ENCODE measurements around the gene RHBDL3. TPM values are rescaled to one million over a fixed set of nuclear protein-coding genes. Genes with fewer than 3 reads are reported as not detected.

RHBDL3 gene
- total RNA-seq (under 1 TPM in 2 of 5 experiments, not detected in 3; 0.07 to 0.39 TPM), polyA plus RNA-seq (not detected), total RNA-seq (not detected)

GRCh38 chr17:32265192-32265923, at the start of gene RHBDL3:
TSS of gene RHBDL3 (plus strand) at chr17:32265832. CDS start at chr17:32266190, 358 bp downstream.
- Histone ChIP-seq H3K27ac (ENCODE audit: low read depth, low read length) (no peak within 1 kb of the TSS), H3K27me3 (ENCODE audit: control insufficient read depth in 2 of 2, insufficient read depth in 2 of 2, low read length in 2 of 2) (peaks cover 6 to 14% of the 10 kb centered on the region in 2 donors), H3K36me3 (ENCODE audit: control insufficient read depth in 2 of 3, insufficient read depth in 3 of 3, low read length in 3 of 3) (no peaks in the 10 kb centered on the region), H3K4me3 (ENCODE audit: low read length) (peak within 1 kb of the TSS; percentile 56), H3K4me1 (ENCODE audit: control insufficient read depth in 2 of 2, insufficient read depth in 2 of 2, low read length in 2 of 2) (peaks cover 7 to 10% of the 10 kb centered on the region in 2 donors), H3K9me3 (ENCODE audit: control insufficient read depth in 2 of 3, low read length in 3 of 3) (no peaks in the 10 kb centered on the region)
- Mint-ChIP-seq H3K4me1 (peaks cover 8 to 30% (median 19%) of the 10 kb centered on the region in 7 donors), H3K27ac (peak within 1 kb of the TSS in 2 of 9 donors; percentile 18 to 56), H3K27me3 (peaks cover 43 to 83% (median 59%) of the 10 kb centered on the region in 5 donors), H3K9me3 (peaks cover 0 to 3% (median 0%) of the 10 kb centered on the region in 11 donors), H3K4me3 (peak within 1 kb of the TSS; percentile 62 to 88 (median 80)), H3K36me3 (peaks cover 0 to 1% (median 0%) of the 10 kb centered on the region in 5 donors)
- peak; percentile 65 for ATAC-seq
- ChIA-PET CTCF (no interaction called here), POLR2A (no interaction called here)
- intact Hi-C loops (cut with micrococcal nuclease): loop anchor here in 1 of 2 donors (5.0 kb wide), 1 partner anchor 52 kb away; no protein-coding TSS in a partner anchor
- peak in 3 of 9 donors; percentile 16 to 36 (median 20) for DNase-seq

GRCh38 chr17:32222621-32223020, 43.0 kb upstream of the RHBDL3 start:
- CTCF ChIA-PET: interaction anchor here (0.6 to 0.7 kb wide), 2 partner anchors 395 to 654 kb away, joined by 3 read pairs; partner anchors contain the start of gene MYO1D
- Mint-ChIP-seq H3K27ac (no peak overlapping the region), H3K36me3 (peaks cover 0 to 19% (median 14%) of the 10 kb centered on the region in 5 donors), H3K27me3 (no peaks in the 10 kb centered on the region), H3K9me3 (no peaks in the 10 kb centered on the region), H3K4me1 (peaks cover 0 to 10% (median 0%) of the 10 kb centered on the region in 7 donors), H3K4me3 (no peak overlapping the region)
- Histone ChIP-seq H3K4me3 (ENCODE audit: low read length) (no peak overlapping the region), H3K4me1 (ENCODE audit: control insufficient read depth in 2 of 2, insufficient read depth in 2 of 2, low read length in 2 of 2) (no peaks in the 10 kb centered on the region), H3K36me3 (ENCODE audit: control insufficient read depth in 2 of 3, insufficient read depth in 3 of 3, low read length in 3 of 3) (peaks cover 0 to 7% (median 0%) of the 10 kb centered on the region in 3 experiments), H3K9me3 (ENCODE audit: control insufficient read depth in 2 of 3, low read length in 3 of 3) (no peaks in the 10 kb centered on the region), H3K27ac (ENCODE audit: low read depth, low read length) (no peak overlapping the region), H3K27me3 (ENCODE audit: control insufficient read depth in 2 of 2, insufficient read depth in 2 of 2, low read length in 2 of 2) (no peaks in the 10 kb centered on the region)
- ATAC-seq (no peak), DNase-seq (no peak)
- intact Hi-C loops (cut with micrococcal nuclease): no loop called here
- POLR2A ChIA-PET: no interaction called here

- CTCF ChIA-PET: no interaction called here
Observed at GRCh38 chr17:32223703-32224102, 41.9 kb upstream of the RHBDL3 start.

GRCh38 chr17:32226886-32227285, 38.7 kb upstream of the RHBDL3 start:
- no peak overlapping the region for H3K27ac Mint-ChIP-seq
- CTCF ChIA-PET: no interaction called here
- intact Hi-C loops (cut with micrococcal nuclease): no loop called here

More at GRCh38 chr17:32223703-32224102, 41.9 kb upstream of the RHBDL3 start:
- no peak overlapping the region for H3K27ac ChIP-seq (ENCODE audit: low read depth, low read length)
- DNase-seq (no peak), ATAC-seq (no peak)
- H3K9me3 ChIP-seq (ENCODE audit: control insufficient read depth in 2 of 3, low read length in 3 of 3): no peaks in the 10 kb centered on the region
- no peaks in the 10 kb centered on the region for H3K27me3 ChIP-seq (ENCODE audit: control insufficient read depth in 2 of 2, insufficient read depth in 2 of 2, low read length in 2 of 2)
- Mint-ChIP-seq H3K36me3 (peaks cover 0 to 18% (median 13%) of the 10 kb centered on the region in 5 donors), H3K27me3 (no peaks in the 10 kb centered on the region), H3K27ac (no peak overlapping the region), H3K4me1 (peaks cover 0 to 8% (median 0%) of the 10 kb centered on the region in 7 donors), H3K4me3 (no peak overlapping the region), H3K9me3 (no peaks in the 10 kb centered on the region)
- no peak overlapping the region for H3K4me3 ChIP-seq (ENCODE audit: low read length)
- POLR2A ChIA-PET: interaction anchor here (0.6 kb wide), 1 partner anchor 50 kb away, joined by 3 read pairs; no protein-coding TSS in a partner anchor
- H3K36me3 ChIP-seq (ENCODE audit: control insufficient read depth in 2 of 3, insufficient read depth in 3 of 3, low read length in 3 of 3): peaks cover 0 to 7% (median 0%) of the 10 kb centered on the region in 3 experiments
- intact Hi-C loops (cut with micrococcal nuclease): no loop called here
- no peaks in the 10 kb centered on the region for H3K4me1 ChIP-seq (ENCODE audit: control insufficient read depth in 2 of 2, insufficient read depth in 2 of 2, low read length in 2 of 2)

GRCh38 chr17:32227910-32228309, 37.7 kb upstream of the RHBDL3 start:
- Mint-ChIP-seq H3K27ac (no peak overlapping the region), H3K4me3 (no peak overlapping the region), H3K36me3 (peaks cover 0 to 6% (median 5%) of the 10 kb centered on the region in 5 donors), H3K27me3 (no peaks in the 10 kb centered on the region), H3K4me1 (peaks cover 0 to 10% (median 7%) of the 10 kb centered on the region in 7 donors), H3K9me3 (no peaks in the 10 kb centered on the region)
- Histone ChIP-seq H3K4me3 (ENCODE audit: low read length) (no peak overlapping the region), H3K27ac (ENCODE audit: low read depth, low read length) (no peak overlapping the region), H3K9me3 (ENCODE audit: control insufficient read depth in 2 of 3, low read length in 3 of 3) (no peaks in the 10 kb centered on the region), H3K4me1 (ENCODE audit: control insufficient read depth in 2 of 2, insufficient read depth in 2 of 2, low read length in 2 of 2) (peaks cover 0 to 6% of the 10 kb centered on the region in 2 donors), H3K36me3 (ENCODE audit: control insufficient read depth in 2 of 3, insufficient read depth in 3 of 3, low read length in 3 of 3) (peaks cover 0 to 3% (median 0%) of the 10 kb centered on the region in 3 experiments), H3K27me3 (ENCODE audit: control insufficient read depth in 2 of 2, insufficient read depth in 2 of 2, low read length in 2 of 2) (no peaks in the 10 kb centered on the region)
- ChIA-PET POLR2A (no interaction called here), CTCF (no interaction called here)
- intact Hi-C loops (cut with micrococcal nuclease): no loop called here
- ATAC-seq (no peak), DNase-seq (no peak)

More at GRCh38 chr17:32226886-32227285, 38.7 kb upstream of the RHBDL3 start:
- Mint-ChIP-seq H3K27me3 (no peaks in the 10 kb centered on the region), H3K4me1 (peaks cover 0 to 1% (median under 1%) of the 10 kb centered on the region in 7 donors), H3K36me3 (peaks cover 0 to 10% (median 6%) of the 10 kb centered on the region in 5 donors), H3K4me3 (no peak overlapping the region), H3K9me3 (no peaks in the 10 kb centered on the region)
- peaks cover 0 to 3% (median 0%) of the 10 kb centered on the region in 3 experiments for H3K36me3 ChIP-seq (ENCODE audit: control insufficient read depth in 2 of 3, insufficient read depth in 3 of 3, low read length in 3 of 3)
- H3K4me1 ChIP-seq (ENCODE audit: control insufficient read depth in 2 of 2, insufficient read depth in 2 of 2, low read length in 2 of 2): peaks cover 0 to under 1% of the 10 kb centered on the region in 2 donors
- DNase-seq: no peak
- ATAC-seq: no peak
- no peak overlapping the region for H3K4me3 ChIP-seq (ENCODE audit: low read length)
- POLR2A ChIA-PET: no interaction called here
- H3K27me3 ChIP-seq (ENCODE audit: control insufficient read depth in 2 of 2, insufficient read depth in 2 of 2, low read length in 2 of 2): no peaks in the 10 kb centered on the region
- H3K27ac ChIP-seq (ENCODE audit: low read depth, low read length): no peak overlapping the region
- H3K9me3 ChIP-seq (ENCODE audit: control insufficient read depth in 2 of 3, low read length in 3 of 3): no peaks in the 10 kb centered on the region

GRCh38 chr17:32235588-32235987, 30.0 kb upstream of the RHBDL3 start:
- POLR2A ChIA-PET: no interaction called here
- CTCF ChIA-PET: no interaction called here
- intact Hi-C loops (cut with micrococcal nuclease): no loop called here

More at GRCh38 chr17:32235588-32235987, 30.0 kb upstream of the RHBDL3 start:
- DNase-seq: no peak
- H3K9me3 Mint-ChIP-seq: no peaks in the 10 kb centered on the region
- peaks cover 0 to 6% of the 10 kb centered on the region in 2 donors for H3K4me1 ChIP-seq (ENCODE audit: control insufficient read depth in 2 of 2, insufficient read depth in 2 of 2, low read length in 2 of 2)
- H3K27me3 ChIP-seq (ENCODE audit: control insufficient read depth in 2 of 2, insufficient read depth in 2 of 2, low read length in 2 of 2): no peaks in the 10 kb centered on the region
- H3K4me3 ChIP-seq (ENCODE audit: low read length): no peak overlapping the region
- no peak overlapping the region for H3K27ac ChIP-seq (ENCODE audit: low read depth, low read length)
- H3K27ac Mint-ChIP-seq: no peak overlapping the region
- H3K36me3 Mint-ChIP-seq: no peaks in the 10 kb centered on the region
- ATAC-seq: no peak
- no peaks in the 10 kb centered on the region for H3K36me3 ChIP-seq (ENCODE audit: control insufficient read depth in 2 of 3, insufficient read depth in 3 of 3, low read length in 3 of 3)
- peaks cover 0 to 15% (median 12%) of the 10 kb centered on the region in 7 donors for H3K4me1 Mint-ChIP-seq
- H3K9me3 ChIP-seq (ENCODE audit: control insufficient read depth in 2 of 3, low read length in 3 of 3): no peaks in the 10 kb centered on the region
- H3K27me3 Mint-ChIP-seq: no peaks in the 10 kb centered on the region
- no peak overlapping the region for H3K4me3 Mint-ChIP-seq
